GM12873 (cell line): Measurements from ENCODE around the gene C12orf54.

Experiments
- CTCF ChIP-seq: IDR thresholded peaks from 2 replicates; pipeline ENCODE4 v1.5.1; 2012; ENCODE audit warnings: low read depth, mild to moderate bottlenecking, moderate library complexity, low read length, control low read depth; ENCODE audit not compliant: insufficient read depth; ENCODE audit errors: missing control alignments

Gene C12orf54

GRCh38 chr12:48454667-48455066 is 27.6 kb upstream of the C12orf54 start:
- TF ChIP-seq CTCF: peak; percentile 42

GRCh38 chr12:48455116-48455515 is 27.2 kb upstream of the C12orf54 start:
- TF ChIP-seq CTCF: no peak

- no peak for TF ChIP-seq CTCF
Measured at GRCh38 chr12:48459259-48459658, 23.0 kb upstream of the C12orf54 start.

- TF ChIP-seq CTCF: no peak
Measured at GRCh38 chr12:48472259-48472658, 10.0 kb upstream of the C12orf54 start, which contains the start of gene ANP32D. Gene ANP32D, plus strand, starts transcription at chr12:48472559. Its CDS starts 106 bp downstream, at chr12:48472665.

GRCh38 chr12:48473061-48473460 is 9.2 kb upstream of the C12orf54 start:
- no peak for TF ChIP-seq CTCF

GRCh38 chr12:48482930-48483329 is 632 bp downstream of the C12orf54 start:
- no peak for TF ChIP-seq CTCF

- TF ChIP-seq CTCF: no peak
Measured at GRCh38 chr12:48486261-48486660, 4.0 kb downstream of the C12orf54 start.

- TF ChIP-seq CTCF: no peak
Measured at GRCh38 chr12:48486679-48487078, 4.4 kb downstream of the C12orf54 start.
